ENCODE measurements around the gene UTP18. TPM values are rescaled to one million over a fixed set of nuclear protein-coding genes. Genes with fewer than 3 reads are reported as not detected.

The UTP18 gene
- polyA plus RNA-seq, 1 donor (not counting 4 experiments of a cell fraction or from before 2014, with no cell fraction given), result 42.7 TPM

DNA sequence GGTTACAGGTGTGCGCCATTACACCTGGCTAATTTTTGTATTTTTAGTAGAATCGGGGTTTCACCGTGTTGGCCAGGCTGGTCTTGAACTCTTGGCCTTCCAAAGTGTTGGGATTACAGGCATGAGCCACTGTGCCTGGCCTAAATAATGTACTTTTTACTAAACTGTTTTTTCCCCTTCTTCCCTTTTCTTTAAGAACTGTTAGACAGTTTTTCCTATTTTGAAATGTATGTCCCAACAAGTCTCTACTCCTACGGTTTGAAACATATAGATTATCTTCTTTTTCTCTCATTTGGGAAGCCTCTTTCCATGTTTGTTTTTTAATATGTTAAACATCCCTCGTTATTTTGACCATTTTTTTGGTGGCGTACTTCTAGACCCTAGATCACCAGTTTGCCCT is 9.6 kb downstream of the UTP18 start:
- Histone ChIP-seq H3K9me3 (ENCODE audit: control insufficient read depth, low read depth, low read length) (no peaks in the 10 kb centered on the region), H3K9ac (ENCODE audit: control insufficient read depth, extremely low read depth, insufficient read depth, low read length) (no peak overlapping the region), H4K20me1 (ENCODE audit: control insufficient read depth, extremely low read depth, insufficient read depth, low read length) (no peaks in the 10 kb centered on the region), H3K36me3 (ENCODE audit: control insufficient read depth in 2 of 2, extremely low read depth in 1 of 2, insufficient read depth in 2 of 2, low read length in 2 of 2) (peaks cover 14 to 22% of the 10 kb centered on the region in 2 experiments), H3K27ac (ENCODE audit: control insufficient read depth, insufficient read depth, low read length) (no peak overlapping the region), H3K4me2 (ENCODE audit: control insufficient read depth, extremely low read depth, insufficient read depth, low read depth, low read length) (no peak overlapping the region), H3K79me2 (ENCODE audit: control insufficient read depth, insufficient read depth, low read length) (peaks cover 25% of the 10 kb centered on the region), H2AFZ (ENCODE audit: control insufficient read depth, low read length) (no peak overlapping the region), H3K9me1 (ENCODE audit: control insufficient read depth, extremely low read depth, insufficient read depth, low read length) (no peaks in the 10 kb centered on the region), H3K4me1 (ENCODE audit: control insufficient read depth, extremely low read depth, insufficient read depth, low read length) (no peaks in the 10 kb centered on the region), H3K27me3 (ENCODE audit: control insufficient read depth, extremely low read depth, insufficient read depth, low read length) (no peaks in the 10 kb centered on the region), H3K4me3 (ENCODE audit: control insufficient read depth in 2 of 3, extremely low read depth in 1 of 3, insufficient read depth in 2 of 3, low read depth in 1 of 3, low read length in 3 of 3) (no peak overlapping the region)
- TF ChIP-seq EZH2 (IDR thresholded peaks at IDR 0.05; ENCODE audit: low read length), result no peak
- DNase-seq (ENCODE audit: low read depth, low spot score) (no peak), FAIRE-seq (no peak)
- dilution Hi-C loops (cut with MboI; ENCODE audit: extremely low pct_ligation_motif_present, low sequenced_read_pairs), result no loop called here

DNA sequence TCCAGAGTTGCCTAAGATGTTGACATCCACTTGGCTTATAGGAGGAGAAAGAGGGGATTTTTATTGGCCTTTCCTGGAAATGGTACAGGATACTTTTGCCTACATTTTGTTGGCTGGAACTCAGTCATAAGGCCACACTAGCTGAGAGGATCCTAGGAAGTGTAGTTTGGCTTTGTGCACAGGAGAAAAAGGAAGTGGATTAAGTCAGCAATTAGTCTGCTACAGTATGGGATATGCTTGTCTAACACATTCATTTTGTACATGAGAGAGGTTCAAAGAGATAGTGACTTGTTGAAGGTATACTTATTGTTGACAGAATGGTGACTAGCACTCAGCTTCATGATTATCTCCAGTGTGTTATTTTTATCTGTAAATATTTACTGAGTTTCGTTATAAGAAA is 10.3 kb downstream of the UTP18 start:
- Histone ChIP-seq H2AFZ (ENCODE audit: control insufficient read depth, low read length) (no peak overlapping the region), H4K20me1 (ENCODE audit: control insufficient read depth, extremely low read depth, insufficient read depth, low read length) (no peaks in the 10 kb centered on the region), H3K4me3 (ENCODE audit: control insufficient read depth in 2 of 3, extremely low read depth in 1 of 3, insufficient read depth in 2 of 3, low read depth in 1 of 3, low read length in 3 of 3) (no peak overlapping the region), H3K27ac (ENCODE audit: control insufficient read depth, insufficient read depth, low read length) (no peak overlapping the region), H3K9me1 (ENCODE audit: control insufficient read depth, extremely low read depth, insufficient read depth, low read length) (no peaks in the 10 kb centered on the region), H3K4me1 (ENCODE audit: control insufficient read depth, extremely low read depth, insufficient read depth, low read length) (no peaks in the 10 kb centered on the region), H3K36me3 (ENCODE audit: control insufficient read depth in 2 of 2, extremely low read depth in 1 of 2, insufficient read depth in 2 of 2, low read length in 2 of 2) (peaks cover 14 to 27% of the 10 kb centered on the region in 2 experiments), H3K4me2 (ENCODE audit: control insufficient read depth, extremely low read depth, insufficient read depth, low read depth, low read length) (no peak overlapping the region), H3K9ac (ENCODE audit: control insufficient read depth, extremely low read depth, insufficient read depth, low read length) (no peak overlapping the region), H3K79me2 (ENCODE audit: control insufficient read depth, insufficient read depth, low read length) (peaks cover 23% of the 10 kb centered on the region), H3K9me3 (ENCODE audit: control insufficient read depth, low read depth, low read length) (no peaks in the 10 kb centered on the region), H3K27me3 (ENCODE audit: control insufficient read depth, extremely low read depth, insufficient read depth, low read length) (no peaks in the 10 kb centered on the region)
- no peak for TF ChIP-seq EZH2 (IDR thresholded peaks at IDR 0.05; ENCODE audit: low read length)
- TF ChIP-seq, protein P1, sequence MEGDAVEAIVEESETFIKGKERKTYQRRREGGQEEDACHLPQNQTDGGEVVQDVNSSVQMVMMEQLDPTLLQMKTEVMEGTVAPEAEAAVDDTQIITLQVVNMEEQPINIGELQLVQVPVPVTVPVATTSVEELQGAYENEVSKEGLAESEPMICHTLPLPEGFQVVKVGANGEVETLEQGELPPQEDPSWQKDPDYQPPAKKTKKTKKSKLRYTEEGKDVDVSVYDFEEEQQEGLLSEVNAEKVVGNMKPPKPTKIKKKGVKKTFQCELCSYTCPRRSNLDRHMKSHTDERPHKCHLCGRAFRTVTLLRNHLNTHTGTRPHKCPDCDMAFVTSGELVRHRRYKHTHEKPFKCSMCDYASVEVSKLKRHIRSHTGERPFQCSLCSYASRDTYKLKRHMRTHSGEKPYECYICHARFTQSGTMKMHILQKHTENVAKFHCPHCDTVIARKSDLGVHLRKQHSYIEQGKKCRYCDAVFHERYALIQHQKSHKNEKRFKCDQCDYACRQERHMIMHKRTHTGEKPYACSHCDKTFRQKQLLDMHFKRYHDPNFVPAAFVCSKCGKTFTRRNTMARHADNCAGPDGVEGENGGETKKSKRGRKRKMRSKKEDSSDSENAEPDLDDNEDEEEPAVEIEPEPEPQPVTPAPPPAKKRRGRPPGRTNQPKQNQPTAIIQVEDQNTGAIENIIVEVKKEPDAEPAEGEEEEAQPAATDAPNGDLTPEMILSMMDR (optimal IDR thresholded peaks at IDR 0.05 in 1 of 3, IDR thresholded peaks at IDR 0.05 in 1 of 3, conservative IDR thresholded peaks at IDR 0.05 in 1 of 3; ENCODE audit: extremely low read depth in 1 of 3, insufficient read depth in 2 of 3, low read length in 3 of 3), result no peak
- no peak for FAIRE-seq
- no peak for DNase-seq (ENCODE audit: low read depth, low spot score)
- dilution Hi-C loops (cut with MboI; ENCODE audit: extremely low pct_ligation_motif_present, low sequenced_read_pairs), result no loop called here

DNA sequence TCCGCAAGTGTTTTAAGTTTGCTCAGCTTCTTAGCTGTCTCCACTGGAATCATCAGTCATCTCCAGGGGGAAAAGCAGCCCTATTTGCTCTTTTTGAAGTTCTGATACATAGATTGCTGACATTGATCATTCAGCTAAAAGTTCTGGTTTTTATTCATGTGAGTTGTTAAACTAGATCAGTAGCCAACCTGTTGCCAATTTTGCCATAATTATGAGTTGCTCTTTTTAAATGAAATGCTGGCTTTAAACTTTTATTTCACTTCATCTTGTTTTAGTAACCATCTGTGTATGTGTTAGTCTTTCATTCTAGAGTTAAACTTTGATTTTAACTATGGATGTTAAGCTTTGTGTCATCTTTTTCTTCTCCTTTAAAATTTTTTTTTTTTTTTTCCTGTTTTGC is 12.5 kb downstream of the UTP18 start:
- H3K9me1 ChIP-seq (ENCODE audit: control insufficient read depth, extremely low read depth, insufficient read depth, low read length), result no peaks in the 10 kb centered on the region
- TF ChIP-seq, protein P1 (optimal IDR thresholded peaks at IDR 0.05 in 1 of 3, IDR thresholded peaks at IDR 0.05 in 1 of 3, conservative IDR thresholded peaks at IDR 0.05 in 1 of 3; ENCODE audit: extremely low read depth in 1 of 3, insufficient read depth in 2 of 3, low read length in 3 of 3), result no peak
- no peak for TF ChIP-seq EZH2 (IDR thresholded peaks at IDR 0.05; ENCODE audit: low read length)
- no peak for DNase-seq (ENCODE audit: low read depth, low spot score)
- H3K36me3 ChIP-seq (ENCODE audit: control insufficient read depth in 2 of 2, extremely low read depth in 1 of 2, insufficient read depth in 2 of 2, low read length in 2 of 2), result peaks cover 15 to 43% of the 10 kb centered on the region in 2 experiments
- peaks cover 3% of the 10 kb centered on the region for H4K20me1 ChIP-seq (ENCODE audit: control insufficient read depth, extremely low read depth, insufficient read depth, low read length)
- no peak overlapping the region for H2AFZ ChIP-seq (ENCODE audit: control insufficient read depth, low read length)
- H3K9ac ChIP-seq (ENCODE audit: control insufficient read depth, extremely low read depth, insufficient read depth, low read length), result no peak overlapping the region
- H3K27me3 ChIP-seq (ENCODE audit: control insufficient read depth, extremely low read depth, insufficient read depth, low read length), result no peaks in the 10 kb centered on the region
- H3K4me1 ChIP-seq (ENCODE audit: control insufficient read depth, extremely low read depth, insufficient read depth, low read length), result no peaks in the 10 kb centered on the region
- dilution Hi-C loops (cut with MboI; ENCODE audit: extremely low pct_ligation_motif_present, low sequenced_read_pairs), result no loop called here
- H3K4me3 ChIP-seq (ENCODE audit: control insufficient read depth in 2 of 3, extremely low read depth in 1 of 3, insufficient read depth in 2 of 3, low read depth in 1 of 3, low read length in 3 of 3), result no peak overlapping the region
- H3K27ac ChIP-seq (ENCODE audit: control insufficient read depth, insufficient read depth, low read length), result no peak overlapping the region
- no peak overlapping the region for H3K4me2 ChIP-seq (ENCODE audit: control insufficient read depth, extremely low read depth, insufficient read depth, low read depth, low read length)
- peaks cover 15% of the 10 kb centered on the region for H3K79me2 ChIP-seq (ENCODE audit: control insufficient read depth, insufficient read depth, low read length)
- FAIRE-seq, result no peak
- no peaks in the 10 kb centered on the region for H3K9me3 ChIP-seq (ENCODE audit: control insufficient read depth, low read depth, low read length)

Measured in keratinocyte (primary cell).